Measurements from ENCODE around the gene GHRHR. TPM values are rescaled to one million over a fixed set of nuclear protein-coding genes. Genes with fewer than 3 reads are reported as not detected.

The GHRHR gene
- total RNA-seq, 1 donor from 2014 or later, result not detected

DNA sequence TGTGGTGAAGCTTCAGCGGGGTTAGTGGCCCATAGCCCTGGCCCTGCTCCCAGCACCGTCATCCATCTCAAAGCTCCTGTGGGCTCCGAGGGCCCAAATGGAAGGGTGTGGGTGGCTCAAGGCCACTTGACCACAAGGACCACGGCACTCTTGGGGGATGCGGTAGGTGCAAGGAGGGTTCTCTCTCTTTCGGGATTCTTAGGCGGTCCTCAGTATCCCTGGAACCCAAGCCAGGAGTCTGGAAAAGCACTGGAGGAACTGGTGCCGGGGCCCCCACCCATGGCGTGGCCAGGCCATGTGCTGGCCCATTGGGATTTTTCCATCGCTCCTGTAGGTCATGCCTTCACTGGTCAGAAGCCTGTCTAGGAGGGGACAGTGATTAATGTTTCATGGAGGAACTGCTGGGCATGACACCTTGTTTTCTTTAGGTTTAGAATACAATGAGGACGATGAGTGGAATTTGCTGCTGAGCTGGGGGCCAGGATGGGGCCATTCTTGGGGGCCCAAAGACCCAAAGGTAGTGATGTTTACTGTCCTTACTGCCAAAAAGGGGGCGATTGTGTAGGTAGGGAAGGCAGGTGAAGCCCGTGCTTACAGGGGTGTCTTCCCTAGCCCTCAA lies 35.4 kb upstream of the GHRHR start:
- no peak for DNase-seq (ENCODE audit: low read depth)

DNA sequence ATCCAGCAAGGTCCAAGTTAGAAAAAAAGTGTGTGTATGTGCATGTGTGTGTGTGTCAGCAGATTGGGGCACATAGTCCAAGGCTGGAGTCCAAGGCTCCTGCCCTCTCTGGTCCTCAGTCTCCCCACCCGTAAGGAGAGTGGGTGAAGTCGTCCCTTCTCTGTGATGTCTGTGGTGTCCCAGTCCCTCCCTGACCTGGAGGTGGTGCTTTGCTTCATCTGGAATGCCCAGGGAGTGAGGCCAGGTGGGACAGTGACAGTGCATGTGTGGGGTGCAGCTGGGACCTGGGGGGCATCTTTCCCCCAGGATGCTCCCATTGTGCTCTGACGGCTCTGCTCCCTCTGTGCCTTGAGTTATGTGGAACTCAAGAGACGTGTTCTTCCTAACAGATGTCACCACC lies 34.1 kb upstream of the GHRHR start:
- no peak for DNase-seq (ENCODE audit: low read depth)
- TF ChIP-seq, protein P1, sequence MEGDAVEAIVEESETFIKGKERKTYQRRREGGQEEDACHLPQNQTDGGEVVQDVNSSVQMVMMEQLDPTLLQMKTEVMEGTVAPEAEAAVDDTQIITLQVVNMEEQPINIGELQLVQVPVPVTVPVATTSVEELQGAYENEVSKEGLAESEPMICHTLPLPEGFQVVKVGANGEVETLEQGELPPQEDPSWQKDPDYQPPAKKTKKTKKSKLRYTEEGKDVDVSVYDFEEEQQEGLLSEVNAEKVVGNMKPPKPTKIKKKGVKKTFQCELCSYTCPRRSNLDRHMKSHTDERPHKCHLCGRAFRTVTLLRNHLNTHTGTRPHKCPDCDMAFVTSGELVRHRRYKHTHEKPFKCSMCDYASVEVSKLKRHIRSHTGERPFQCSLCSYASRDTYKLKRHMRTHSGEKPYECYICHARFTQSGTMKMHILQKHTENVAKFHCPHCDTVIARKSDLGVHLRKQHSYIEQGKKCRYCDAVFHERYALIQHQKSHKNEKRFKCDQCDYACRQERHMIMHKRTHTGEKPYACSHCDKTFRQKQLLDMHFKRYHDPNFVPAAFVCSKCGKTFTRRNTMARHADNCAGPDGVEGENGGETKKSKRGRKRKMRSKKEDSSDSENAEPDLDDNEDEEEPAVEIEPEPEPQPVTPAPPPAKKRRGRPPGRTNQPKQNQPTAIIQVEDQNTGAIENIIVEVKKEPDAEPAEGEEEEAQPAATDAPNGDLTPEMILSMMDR (conservative IDR thresholded peaks at IDR 0.05; ENCODE audit: low read depth, low read length), result no peak
- no peak overlapping the region for H3K4me3 ChIP-seq (ENCODE audit: low read depth, low read length)

More for the DNA sequence above, 35.4 kb upstream of the GHRHR start:
- TF ChIP-seq, protein P1 (conservative IDR thresholded peaks at IDR 0.05; ENCODE audit: low read depth, low read length), result no peak
- no peak overlapping the region for H3K4me3 ChIP-seq (ENCODE audit: low read depth, low read length)

DNA sequence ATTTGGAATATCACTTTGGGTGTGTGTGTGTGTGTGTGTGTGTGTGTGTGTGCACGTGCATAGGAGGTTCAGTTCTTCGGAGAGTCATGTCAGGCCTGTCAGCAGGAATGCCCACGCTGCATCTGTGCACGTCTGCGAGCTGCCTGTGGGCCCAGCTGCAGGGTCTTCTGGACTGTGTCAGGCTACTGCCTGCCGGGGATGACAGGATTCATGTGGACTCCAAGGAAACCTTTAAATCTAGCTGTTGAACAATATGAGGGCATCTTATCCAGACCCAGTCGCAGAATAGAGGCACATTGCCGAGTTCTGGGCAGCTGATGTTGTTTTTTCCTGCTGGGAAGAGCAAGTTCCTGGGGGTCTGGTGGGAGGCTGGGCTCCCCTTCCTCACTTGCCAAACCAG lies 33.1 kb upstream of the GHRHR start:
- no peak overlapping the region for H3K4me3 ChIP-seq (ENCODE audit: low read depth, low read length)
- TF ChIP-seq, protein P1 (conservative IDR thresholded peaks at IDR 0.05; ENCODE audit: low read depth, low read length), result no peak
- no peak for DNase-seq (ENCODE audit: low read depth)

DNA sequence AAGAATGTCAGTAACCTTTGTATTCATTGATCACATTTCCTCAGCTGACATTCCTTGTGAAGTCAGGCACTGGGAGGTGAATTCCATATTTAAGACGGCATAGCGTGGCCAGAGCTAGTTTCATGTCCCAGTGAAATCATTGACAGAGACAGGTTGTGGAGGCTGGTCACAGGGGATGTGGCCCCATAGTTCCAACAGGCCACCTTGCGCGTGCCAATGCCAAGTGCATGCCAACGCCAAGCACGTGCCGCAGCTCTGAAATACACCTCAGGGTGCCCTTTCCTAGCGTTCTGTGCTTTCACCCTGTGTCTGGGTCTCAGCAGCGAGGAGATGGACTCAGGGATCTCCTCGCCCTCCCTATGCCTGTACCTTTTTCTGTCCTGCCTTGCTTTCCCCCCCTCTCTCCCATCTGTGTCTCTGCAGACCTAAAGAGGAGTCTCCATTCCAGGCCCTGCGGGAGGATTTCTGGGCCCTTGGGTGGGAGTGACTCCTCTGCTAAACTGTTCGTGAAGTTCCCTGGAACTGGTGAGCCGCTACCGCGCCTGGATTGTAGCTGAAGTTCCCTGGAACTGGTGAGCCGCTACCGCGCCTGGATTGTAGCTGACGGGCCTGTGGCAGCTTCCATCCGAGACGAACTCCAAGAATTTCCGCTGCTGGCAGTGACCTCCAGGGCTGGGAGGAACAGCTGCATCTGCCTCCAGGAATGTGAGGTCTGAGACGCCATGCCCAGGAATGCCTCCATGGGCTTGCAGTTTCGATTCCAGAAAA lies 32.4 kb upstream of the GHRHR start:
- DNase-seq (ENCODE audit: low read depth), result peak; percentile 71
- TF ChIP-seq, protein P1 (conservative IDR thresholded peaks at IDR 0.05; ENCODE audit: low read depth, low read length), result no peak
- peak overlapping the region; percentile 19 for H3K4me3 ChIP-seq (ENCODE audit: low read depth, low read length)

DNA sequence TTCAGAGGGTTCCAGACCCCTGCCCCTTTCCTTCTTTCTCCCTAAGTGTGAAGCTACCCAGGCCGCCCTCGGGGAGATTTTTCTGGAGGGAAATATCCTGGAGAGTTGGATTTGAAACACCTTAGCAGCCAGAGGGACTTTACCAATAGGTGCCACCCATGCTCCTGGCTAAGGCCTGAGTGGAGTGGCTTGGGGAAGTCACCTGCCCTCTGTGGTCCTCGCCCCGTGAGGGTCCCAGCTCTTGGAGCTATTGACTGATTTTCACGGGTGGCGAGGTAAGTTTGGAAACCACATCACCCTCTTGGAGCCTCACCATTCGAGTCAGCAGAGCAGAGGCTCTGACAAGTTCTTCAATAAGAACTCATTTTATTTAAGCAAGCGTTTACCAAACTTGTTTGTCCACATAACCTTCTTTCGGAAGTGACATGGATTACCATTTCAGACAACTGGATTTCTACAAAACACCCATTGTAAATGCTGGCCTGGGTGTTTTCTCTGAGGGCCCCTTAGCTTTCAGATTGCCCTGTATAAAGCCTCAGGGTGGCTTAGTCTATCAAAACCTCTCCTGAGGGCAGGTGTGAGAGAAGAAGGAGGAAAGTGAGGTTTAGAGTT lies 31.7 kb upstream of the GHRHR start:
- H3K4me3 ChIP-seq (ENCODE audit: low read depth, low read length), result no peak overlapping the region
- DNase-seq (ENCODE audit: low read depth), result no peak
- TF ChIP-seq, protein P1 (conservative IDR thresholded peaks at IDR 0.05; ENCODE audit: low read depth, low read length), result no peak

DNA sequence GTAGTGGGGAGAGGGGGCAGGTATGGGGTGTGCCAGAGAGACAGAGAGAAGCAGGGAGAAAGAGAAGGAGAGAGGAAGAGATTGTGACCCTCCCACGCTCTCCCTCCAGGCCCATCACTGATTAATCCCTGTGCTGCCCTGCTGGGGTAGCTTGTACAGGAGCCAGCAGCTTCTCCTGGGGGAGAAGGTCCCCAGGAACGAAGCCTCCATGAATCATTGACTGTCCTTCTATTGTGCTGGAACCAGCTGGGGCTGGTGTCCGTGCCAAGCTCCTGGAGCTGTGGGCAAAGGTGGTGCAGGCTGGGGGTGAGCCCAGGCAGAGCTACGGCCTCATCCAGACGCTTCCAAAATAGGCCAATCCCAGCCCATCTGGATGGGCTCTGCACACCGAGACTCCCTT lies 31.2 kb upstream of the GHRHR start:
- TF ChIP-seq, protein P1 (conservative IDR thresholded peaks at IDR 0.05; ENCODE audit: low read depth, low read length), result no peak
- H3K4me3 ChIP-seq (ENCODE audit: low read depth, low read length), result no peak overlapping the region
- no peak for DNase-seq (ENCODE audit: low read depth)

Data from epithelial cell of proximal tubule (primary cell).